H9 (cell line): ENCODE data around the gene SPRYD4. TPM values are rescaled to one million over a fixed set of nuclear protein-coding genes. Genes with fewer than 3 reads are reported as not detected.

Source experiments
- DNase-seq: peaks from one replicate; pipeline ENCODE4 v3.0.0-alpha.2; 2017
- H2AFZ ChIP-seq: one replicate; pipeline ENCODE4 v1.6.1; 2013; ENCODE audit warnings: mild to moderate bottlenecking, low read length, control low read depth, moderate library complexity
- H2AK5ac ChIP-seq: 2 replicates; pipeline ENCODE4 v1.6.1; 2013; ENCODE audit warnings: low read length, control low read depth, mixed read lengths; ENCODE audit not compliant: insufficient read length
- H2BK120ac ChIP-seq: one replicate; pipeline ENCODE4 v1.6.1; 2013; ENCODE audit warnings: low read depth, mild to moderate bottlenecking, low read length, control low read depth, inconsistent platforms; ENCODE audit not compliant: poor library complexity, severe bottlenecking
- H2BK12ac ChIP-seq: 2 replicates; pipeline ENCODE4 v1.6.1; 2013; ENCODE audit warnings: low read length, control low read depth, mixed read lengths, low read depth; ENCODE audit not compliant: insufficient read length
- H2BK15ac ChIP-seq: 2 replicates; pipeline ENCODE4 v1.6.1; 2013; ENCODE audit warnings: low read depth, low read length, control low read depth
- H2BK20ac ChIP-seq: one replicate; pipeline ENCODE4 v1.6.1; 2013; ENCODE audit warnings: low read depth, mild to moderate bottlenecking, low read length, control low read depth, inconsistent platforms; ENCODE audit not compliant: poor library complexity, severe bottlenecking
- H2BK5ac ChIP-seq: 2 replicates; pipeline ENCODE4 v1.6.1; 2013; ENCODE audit warnings: low read length, control low read depth, mixed read lengths; ENCODE audit not compliant: insufficient read length
- H3K14ac ChIP-seq: 2 replicates; pipeline ENCODE4 v1.6.1; 2013; ENCODE audit warnings: low read length, control low read depth; ENCODE audit not compliant: insufficient read depth
- H3K18ac ChIP-seq: 2 replicates; pipeline ENCODE4 v1.6.1; 2013; ENCODE audit warnings: low read depth, mild to moderate bottlenecking, mixed read lengths, low read length, control low read depth; ENCODE audit not compliant: insufficient read length
- H3K23ac ChIP-seq: 2 replicates; pipeline ENCODE4 v1.6.1; 2013; ENCODE audit warnings: low read length, control low read depth, mixed read lengths, low read depth; ENCODE audit not compliant: insufficient read length
- H3K23me2 ChIP-seq: 2 replicates; pipeline ENCODE4 v1.6.1; 2013; ENCODE audit warnings: low read depth, mild to moderate bottlenecking, mixed read lengths, low read length, control low read depth; ENCODE audit not compliant: insufficient read length, poor library complexity, severe bottlenecking
- H3K27ac ChIP-seq: 2 replicates; pipeline ENCODE4 v1.5.1; 2013; ENCODE audit warnings: low read length, control low read depth, mixed read lengths, low read depth; ENCODE audit not compliant: insufficient read length
- H3K27me3 ChIP-seq: 2 replicates; pipeline ENCODE4 v1.6.1; 2013; ENCODE audit warnings: low read length, control low read depth, inconsistent platforms; ENCODE audit not compliant: insufficient read depth
- H3K4ac ChIP-seq: 2 replicates; pipeline ENCODE4 v1.6.1; 2013; ENCODE audit warnings: low read depth, mild to moderate bottlenecking, control low read depth, inconsistent platforms, low read length, moderate library complexity
- H3K4me1 ChIP-seq: 2 replicates; pipeline ENCODE4 v1.6.1; 2013; ENCODE audit warnings: low read length, control low read depth, inconsistent platforms; ENCODE audit not compliant: insufficient read depth
- H3K4me2 ChIP-seq: 2 replicates; pipeline ENCODE4 v1.6.1; 2013; ENCODE audit warnings: low read length, control low read depth, mixed read lengths; ENCODE audit not compliant: insufficient read length, insufficient read depth
- H3K56ac ChIP-seq: 2 replicates; pipeline ENCODE4 v1.6.1; 2013; ENCODE audit warnings: low read depth, mild to moderate bottlenecking, mixed read lengths, low read length, control low read depth; ENCODE audit not compliant: insufficient read length
- H3K79me1 ChIP-seq: 2 replicates; pipeline ENCODE4 v1.6.1; 2013; ENCODE audit warnings: low read depth, mild to moderate bottlenecking, moderate library complexity, low read length, control low read depth, inconsistent platforms; ENCODE audit not compliant: insufficient read depth, poor library complexity, severe bottlenecking
- H3K79me2 ChIP-seq: 2 replicates; pipeline ENCODE4 v1.6.1; 2013; ENCODE audit warnings: low read length, control low read depth, inconsistent platforms; ENCODE audit not compliant: insufficient read depth
- H3K9ac ChIP-seq: 2 replicates; pipeline ENCODE4 v1.6.1; 2013; ENCODE audit warnings: low read length, control low read depth, mixed read lengths; ENCODE audit not compliant: insufficient read length; ENCODE audit errors: extremely low read depth
- H3K9me3 ChIP-seq: one replicate; pipeline ENCODE4 v1.6.1; 2013; ENCODE audit warnings: low read depth, low read length, inconsistent platforms; ENCODE audit not compliant: control insufficient read depth
- H3T11ph ChIP-seq: one replicate; pipeline ENCODE4 v1.6.1; 2013; ENCODE audit warnings: mild to moderate bottlenecking, low read length, control low read depth, inconsistent platforms
- H4K20me1 ChIP-seq: one replicate; pipeline ENCODE4 v1.6.1; 2013; ENCODE audit not compliant: control insufficient read depth, insufficient read length, insufficient read depth
- H4K5ac ChIP-seq: 2 replicates; pipeline ENCODE4 v1.6.1; 2013; ENCODE audit warnings: low read depth, mild to moderate bottlenecking, mixed read lengths, low read length, control low read depth; ENCODE audit not compliant: insufficient read length
- H4K8ac ChIP-seq: replicated peaks from 2 replicates; pipeline ENCODE4 v1.6.1; 2013; ENCODE audit warnings: low read length, control low read depth, mixed read lengths, low read depth; ENCODE audit not compliant: insufficient read length
- H4K91ac ChIP-seq: 2 replicates; pipeline ENCODE4 v1.6.1; 2013; ENCODE audit warnings: low read depth, mild to moderate bottlenecking, moderate library complexity, mixed read lengths, low read length, control low read depth; ENCODE audit not compliant: insufficient read length
- H3K27ac Mint-ChIP-seq, 3 experiments: 2 replicates in 2 of 3; 3 replicates in 1 of 3; pipeline ENCODE4 v1.8.0; 2020 to 2021; ENCODE audit warnings: mixed read lengths in 3 of 3, mild to moderate bottlenecking in 1 of 3, moderate library complexity in 1 of 3
- H3K27me3 Mint-ChIP-seq: 2 replicates; pipeline ENCODE4 v1.8.0; 2021; ENCODE audit warnings: low read depth, mild to moderate bottlenecking, moderate library complexity, mixed read lengths
- H3K36me3 Mint-ChIP-seq, 3 experiments: 2 replicates in 2 of 3; 3 replicates in 1 of 3; pipeline ENCODE4 v1.8.0; 2020 to 2021; ENCODE audit warnings: low read depth in 3 of 3, mixed read lengths in 3 of 3; ENCODE audit not compliant: insufficient read depth in 1 of 3
- H3K4me1 Mint-ChIP-seq, 2 experiments: 2 replicates each; pipeline ENCODE4 v1.8.0; 2020; ENCODE audit warnings: mixed read lengths in 2 of 2
- H3K4me3 Mint-ChIP-seq, 2 experiments: 2 replicates in 1 of 2; 3 replicates in 1 of 2; pipeline ENCODE4 v1.8.0; 2020 to 2021; ENCODE audit warnings: mild to moderate bottlenecking in 2 of 2, mixed read lengths in 2 of 2, moderate library complexity in 1 of 2
- H3K9me3 Mint-ChIP-seq, 2 experiments: 2 replicates in 1 of 2; 3 replicates in 1 of 2; pipeline ENCODE4 v1.8.0; 2020; ENCODE audit warnings: mild to moderate bottlenecking in 2 of 2, mixed read lengths in 2 of 2, moderate library complexity in 1 of 2
- CTCF ChIP-seq: fragments of 200-600 bp; sonication (generic); conservative IDR thresholded peaks from 3 replicates; pipeline ENCODE4 v1.8.0; 2021; ENCODE audit warnings: antibody characterized with exemption, mild to moderate bottlenecking
- WGBS: extraction: QIAGEN DNeasy Blood & Tissue Kit; methylation state at CpG from one replicate; pipeline ENCODE4 v1.1.7; 2013; ENCODE audit warnings: missing lambda C conversion rate, low lambda C conversion rate, mixed read lengths; ENCODE audit not compliant: insufficient read length; ENCODE audit errors: extremely low coverage; 5-methylcytosine and 5-hydroxymethylcytosine counted together
- total RNA-seq: library from RNA; stranded (reverse); gene quantifications from 2 replicates; pipeline ENCODE4 v1.2.1, GENCODE V29; 2021

Gene SPRYD4
- total RNA-seq, 1 experiment from 2014 or later, result 4.9 TPM

GRCh38 chr12:56469007-56469930 is 891 bp downstream of the SPRYD4 start:
- Histone ChIP-seq H2AFZ (no peak overlapping the region), H2BK120ac (no peak overlapping the region), H4K20me1 (no peaks in the 10 kb centered on the region), H4K5ac (no peak overlapping the region), H3K23me2 (peaks cover 8% of the 10 kb centered on the region), H3K79me1 (no peaks in the 10 kb centered on the region), H2BK5ac (no peak overlapping the region), H3K27ac (no peak overlapping the region), H2BK20ac (no peak overlapping the region), H3K9me3 (no peaks in the 10 kb centered on the region), H2BK15ac (no peak overlapping the region), H3K4ac (peak overlapping the region; percentile 59; the same call in 1 of the 2 replicates), H2AK5ac (no peak overlapping the region), H3K14ac (peak overlapping the region; percentile 94), H3K4me1 (no peaks in the 10 kb centered on the region; the same call in 1 of the 2 replicates), H3K79me2 (peaks cover 8% of the 10 kb centered on the region; the same call in 1 of the 2 replicates), H4K8ac (no peak overlapping the region), H3T11ph (no peak overlapping the region), H3K23ac (no peak overlapping the region), H2BK12ac (no peak overlapping the region), H4K91ac (peak overlapping the region; percentile 44), H3K18ac (no peak overlapping the region), H3K4me2 (peak overlapping the region; percentile 85), H3K27me3 (no peaks in the 10 kb centered on the region), H3K9ac (peak overlapping the region; percentile 96), H3K56ac (no peak overlapping the region)
- Mint-ChIP-seq H3K27ac (peak overlapping the region; percentile 94 to 99 (median 98)), H3K4me3 (peak overlapping the region; percentile 94), H3K36me3 (peaks cover 10 to 47% (median 28%) of the 10 kb centered on the region in 3 experiments; a peak in 6 of 7 replicates), H3K27me3 (no peaks in the 10 kb centered on the region), H3K4me1 (peaks cover 8 to 12% of the 10 kb centered on the region in 2 experiments), H3K9me3 (no peaks in the 10 kb centered on the region)
- no peak for TF ChIP-seq CTCF
- DNase-seq, result no peak
- no CpG with 5 or more reads among the region's 19 CpGs for WGBS
